OCI-LY7 (cell line): Measurements from ENCODE around the gene TEX28.

Experiments
- CTCF ChIP-seq: fragments of 200-600 bp; sonication (generic); conservative IDR thresholded peaks from 2 replicates; pipeline ENCODE4 v1.5.1; 2014; ENCODE audit warnings: mild to moderate bottlenecking, antibody characterized with exemption, low read length, moderate library complexity, mixed read lengths
- EZH2phosphoT487 ChIP-seq: fragments of 200-600 bp; sonication (generic); IDR thresholded peaks from 2 replicates; pipeline ENCODE4 v1.6.1; 2018; ENCODE audit warnings: low read depth, borderline replicate concordance, mild to moderate bottlenecking, mixed run types, antibody characterized with exemption, low read length, moderate library complexity, mixed read lengths

GRCh38 chrX:154312116-154312515 is 17.2 kb upstream of the TEX28 start:
- no peak for TF ChIP-seq CTCF
- no peak for TF ChIP-seq EZH2phosphoT487
